OCI-LY3 (cell line): Measurements from ENCODE around the gene ARL5A.
A peak's percentile ranks its signal among the peaks of the same experiment; 100 is the strongest.

ENCODE experiments used
- H2AFZ ChIP-seq: fragments of 200-600, 300-600 bp; shearing (Covaris generic); 2 replicates; pipeline ENCODE4 v1.6.0; 2014; ENCODE audit warnings: antibody characterized with exemption, low read depth, low read length
- H3K27ac ChIP-seq: fragments of 200-600, 300-600 bp; sonication (generic); 2 replicates; pipeline ENCODE4 v1.5.1; 2014; ENCODE audit warnings: mild to moderate bottlenecking, low read length, moderate library complexity, mixed read lengths
- H3K27me3 ChIP-seq: fragments of 200-600, 300-600 bp; sonication (generic); 2 replicates; pipeline ENCODE4 v1.6.1; 2014; ENCODE audit warnings: low read depth, low read length, mixed read lengths
- H3K36me3 ChIP-seq: fragments of 200-600, 300-600 bp; sonication (generic); replicated peaks from 2 replicates; pipeline ENCODE3; 2014; ENCODE audit warnings: low read depth, low read length, mixed read lengths
- H3K4me1 ChIP-seq: fragments of 300-600, 200-600 bp; sonication (generic); 2 replicates; pipeline ENCODE4 v1.6.1; 2014; ENCODE audit warnings: low read length, mixed read lengths
- H3K4me2 ChIP-seq: fragments of 200-600, 300-600 bp; sonication (generic); 2 replicates; pipeline ENCODE4 v1.6.1; 2014; ENCODE audit warnings: low read length, mixed read lengths
- H3K4me3 ChIP-seq: fragments of 300-600, 200-600 bp; sonication (generic); 2 replicates; pipeline ENCODE4 v1.5.1; 2014; ENCODE audit warnings: antibody characterized with exemption, mild to moderate bottlenecking, low read length, moderate library complexity
- H3K79me2 ChIP-seq: fragments of 300-600, 200-600 bp; shearing (Covaris generic); 2 replicates; pipeline ENCODE4 v1.6.1; 2014; ENCODE audit warnings: mild to moderate bottlenecking, low read length, mixed read lengths
- H3K9ac ChIP-seq: fragments of 300-600, 200-600 bp; shearing (Covaris generic); 2 replicates; pipeline ENCODE4 v1.6.0; 2014; ENCODE audit warnings: mild to moderate bottlenecking, low read length, moderate library complexity
- H3K9me3 ChIP-seq: fragments of 200-600, 300-600 bp; shearing (Covaris generic); 2 replicates; pipeline ENCODE4 v1.6.1; 2014; ENCODE audit warnings: low read length, mixed read lengths; ENCODE audit not compliant: insufficient read depth
- H4K20me1 ChIP-seq: fragments of 200-600, 300-600 bp; sonication (generic); 2 replicates; pipeline ENCODE4 v1.6.1; 2016; ENCODE audit warnings: low read length, mixed read lengths; ENCODE audit not compliant: insufficient read depth
- CTCF ChIP-seq: fragments of 200-600, 300-600 bp; sonication (generic); IDR thresholded peaks from 2 replicates; pipeline ENCODE4 v1.5.1; 2014; ENCODE audit warnings: antibody characterized with exemption, low read length, low read depth
- EZH2phosphoT487 ChIP-seq: fragments of 200-600 bp; shearing (Covaris generic); IDR thresholded peaks from 2 replicates; pipeline ENCODE4 v1.6.1; 2018; ENCODE audit warnings: antibody characterized with exemption, mixed run types, low read depth

ARL5A gene

GRCh38 chr2:151815821-151816489, 12.3 kb downstream of the ARL5A start:
- H2AFZ ChIP-seq = no peak overlapping the region

GRCh38 chr2:151810489-151810888, 17.7 kb downstream of the ARL5A start:
- TF ChIP-seq EZH2phosphoT487 = no peak
- no peak for TF ChIP-seq CTCF
- H3K4me1 ChIP-seq = no peaks in the 10 kb centered on the region
- no peaks in the 10 kb centered on the region for H3K9me3 ChIP-seq
- H4K20me1 ChIP-seq = peaks cover 4% of the 10 kb centered on the region
- H3K27ac ChIP-seq = no peak overlapping the region
- no peak overlapping the region for H3K4me3 ChIP-seq
- H3K9ac ChIP-seq = no peak overlapping the region
- H3K79me2 ChIP-seq = peaks cover 3% of the 10 kb centered on the region; the same call in 1 of the 2 replicates
- no peak overlapping the region for H3K4me2 ChIP-seq
- peaks cover 33% of the 10 kb centered on the region for H3K36me3 ChIP-seq
- no peaks in the 10 kb centered on the region for H3K27me3 ChIP-seq
- no peak overlapping the region for H2AFZ ChIP-seq

More at GRCh38 chr2:151815821-151816489, 12.3 kb downstream of the ARL5A start:
- no peaks in the 10 kb centered on the region for H3K9me3 ChIP-seq
- peaks cover 57% of the 10 kb centered on the region for H4K20me1 ChIP-seq
- H3K4me1 ChIP-seq = peaks cover 13% of the 10 kb centered on the region
- H3K27me3 ChIP-seq = no peaks in the 10 kb centered on the region
- peaks cover 27% of the 10 kb centered on the region for H3K36me3 ChIP-seq
- no peak overlapping the region for H3K27ac ChIP-seq
- no peak overlapping the region for H3K4me3 ChIP-seq
- no peak overlapping the region for H3K9ac ChIP-seq
- no peak overlapping the region for H3K4me2 ChIP-seq
- TF ChIP-seq EZH2phosphoT487 (no peak), CTCF (no peak)
- peaks cover 57% of the 10 kb centered on the region for H3K79me2 ChIP-seq

- H3K27ac ChIP-seq = no peak overlapping the region
- peaks cover 31% of the 10 kb centered on the region for H3K36me3 ChIP-seq
- no peak overlapping the region for H2AFZ ChIP-seq
- H3K79me2 ChIP-seq = no peaks in the 10 kb centered on the region
- H3K4me3 ChIP-seq = no peak overlapping the region
- no peak overlapping the region for H3K9ac ChIP-seq
- H3K4me2 ChIP-seq = no peak overlapping the region
- TF ChIP-seq CTCF = no peak
- no peak for TF ChIP-seq EZH2phosphoT487
- H3K9me3 ChIP-seq = no peaks in the 10 kb centered on the region
- no peaks in the 10 kb centered on the region for H3K27me3 ChIP-seq
- no peaks in the 10 kb centered on the region for H4K20me1 ChIP-seq
- H3K4me1 ChIP-seq = no peaks in the 10 kb centered on the region
Measured at GRCh38 chr2:151809073-151809383, 19.2 kb downstream of the ARL5A start.

- no peaks in the 10 kb centered on the region for H4K20me1 ChIP-seq
- no peak overlapping the region for H3K9ac ChIP-seq
- H3K79me2 ChIP-seq = no peaks in the 10 kb centered on the region
- no peaks in the 10 kb centered on the region for H3K27me3 ChIP-seq
- H3K36me3 ChIP-seq = peaks cover 29% of the 10 kb centered on the region
- H3K4me3 ChIP-seq = no peak overlapping the region
- H3K27ac ChIP-seq = no peak overlapping the region
- TF ChIP-seq EZH2phosphoT487 = no peak
- TF ChIP-seq CTCF = peak; percentile 61
- no peak overlapping the region for H3K4me2 ChIP-seq
- H3K9me3 ChIP-seq = no peaks in the 10 kb centered on the region
- H2AFZ ChIP-seq = no peak overlapping the region
- no peaks in the 10 kb centered on the region for H3K4me1 ChIP-seq
Measured at GRCh38 chr2:151808258-151809072, 19.8 kb downstream of the ARL5A start.
